Stomach smooth muscle (tissue), 2 donors: ENCODE data around the gene WRAP53.

Experiments
- H3K27ac ChIP-seq: one replicate; pipeline ENCODE4 v1.7.0; 2013; ENCODE audit warnings: mild to moderate bottlenecking, low read length, inconsistent platforms
- H3K27me3 ChIP-seq, 2 donors: one replicate each; pipeline ENCODE4 v1.7.0; 2013; ENCODE audit warnings: low read length in 2 of 2; ENCODE audit not compliant: insufficient read depth in 2 of 2, control insufficient read depth in 1 of 2
- H3K36me3 ChIP-seq, 2 donors: one replicate each; pipeline ENCODE4 v1.7.0; 2013; ENCODE audit warnings: low read length in 2 of 2; ENCODE audit not compliant: control insufficient read depth in 2 of 2, insufficient read depth in 2 of 2
- H3K4me1 ChIP-seq: one replicate; pipeline ENCODE4 v1.7.0; 2013; ENCODE audit warnings: low read length; ENCODE audit not compliant: control insufficient read depth, insufficient read depth
- H3K4me3 ChIP-seq, 2 donors: one replicate each; pipeline ENCODE4 v1.7.0; 2013; ENCODE audit warnings: low read length in 2 of 2
- H3K9ac ChIP-seq, 2 donors: one replicate each; pipeline ENCODE4 v1.7.0; 2013; ENCODE audit warnings: low read length in 2 of 2, mild to moderate bottlenecking in 1 of 2
- H3K9me3 ChIP-seq, 2 donors: one replicate each; pipeline ENCODE4 v1.7.0; 2013; ENCODE audit warnings: low read length in 2 of 2; ENCODE audit not compliant: control insufficient read depth in 2 of 2
- donor health status: healthy.
- donor health status: Pancreatic carcinoma.

Gene WRAP53

DNA sequence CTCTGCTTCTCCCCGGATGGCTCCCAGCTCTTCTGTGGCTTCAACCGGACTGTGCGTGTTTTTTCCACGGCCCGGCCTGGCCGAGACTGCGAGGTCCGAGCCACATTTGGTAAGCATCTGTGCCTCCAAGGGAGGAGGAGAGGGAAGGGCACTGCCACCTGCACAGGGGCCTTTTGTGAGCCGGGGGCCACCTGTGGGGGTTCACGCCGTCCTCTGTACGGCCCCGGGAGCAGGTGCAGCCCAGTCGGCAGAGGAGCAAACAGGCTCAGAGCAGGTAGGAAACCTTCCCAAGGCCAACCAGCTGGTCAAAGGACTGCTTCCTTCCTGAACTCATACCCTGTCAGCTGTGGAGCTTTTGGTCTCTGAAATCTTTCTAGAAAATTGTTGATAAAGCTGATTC is 13.4 kb downstream of the WRAP53 start:
- H3K36me3 ChIP-seq, result peaks cover 6 to 17% of the 10 kb centered on the region in 2 donors
- H3K9ac ChIP-seq, result no peak overlapping the region
- no peak overlapping the region for H3K4me3 ChIP-seq
- H3K27ac ChIP-seq, result no peak overlapping the region
- H3K9me3 ChIP-seq, result no peaks in the 10 kb centered on the region
- peaks cover 38 to 41% of the 10 kb centered on the region in 2 donors for H3K27me3 ChIP-seq
- peaks cover 16% of the 10 kb centered on the region for H3K4me1 ChIP-seq

DNA sequence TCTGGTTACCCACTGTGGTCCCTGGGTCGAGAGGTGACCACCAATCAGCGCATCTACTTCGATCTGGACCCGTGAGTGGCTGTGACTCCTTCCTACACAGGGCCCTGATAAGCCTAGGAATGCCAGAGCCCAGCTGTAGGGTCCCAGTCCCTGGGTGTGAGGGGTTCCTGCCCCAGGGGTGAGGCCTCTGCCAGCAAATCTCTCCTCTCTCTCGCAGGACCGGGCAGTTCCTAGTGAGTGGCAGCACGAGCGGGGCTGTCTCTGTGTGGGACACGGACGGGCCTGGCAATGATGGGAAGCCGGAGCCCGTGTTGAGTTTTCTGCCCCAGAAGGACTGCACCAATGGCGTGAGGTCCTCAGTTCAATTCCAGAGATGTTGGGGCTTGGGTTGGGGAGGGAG is 14.5 kb downstream of the WRAP53 start:
- Histone ChIP-seq H3K9ac (no peak overlapping the region), H3K4me3 (no peak overlapping the region), H3K27me3 (peaks cover 42 to 46% of the 10 kb centered on the region in 2 donors), H3K9me3 (no peaks in the 10 kb centered on the region), H3K27ac (no peak overlapping the region), H3K4me1 (peaks cover 16% of the 10 kb centered on the region), H3K36me3 (peaks cover 6 to 17% of the 10 kb centered on the region in 2 donors)

- Histone ChIP-seq H3K4me3 (no peak overlapping the region), H3K9ac (no peak overlapping the region), H3K9me3 (no peaks in the 10 kb centered on the region), H3K27me3 (peaks cover 42 to 49% of the 10 kb centered on the region in 2 donors), H3K36me3 (peaks cover 6 to 17% of the 10 kb centered on the region in 2 donors), H3K27ac (no peak overlapping the region), H3K4me1 (peaks cover 16% of the 10 kb centered on the region)
Measured at GRCh38 chr17:7703584-7704479, 15.6 kb downstream of the WRAP53 start.

GRCh38 chr17:7704601-7705268 is 16.5 kb downstream of the WRAP53 start, which contains the start of gene EFNB3:
Gene EFNB3, plus strand, starts transcription at chr17:7705202. Its CDS starts 397 bp downstream, at chr17:7705599.
- Histone ChIP-seq H3K36me3 (peaks cover 6 to 17% of the 10 kb centered on the region in 2 donors), H3K27me3 (peaks cover 44 to 53% of the 10 kb centered on the region in 2 donors), H3K4me3 (peak within 1 kb of the TSS in 1 of 2 donors; percentile 55), H3K27ac (no peak within 1 kb of the TSS), H3K4me1 (peaks cover 16% of the 10 kb centered on the region), H3K9me3 (no peaks in the 10 kb centered on the region), H3K9ac (no peak within 1 kb of the TSS)

GRCh38 chr17:7705269-7706255 is 17.3 kb downstream of the WRAP53 start:
- no peak overlapping the region for H3K9ac ChIP-seq
- H3K27me3 ChIP-seq, result peaks cover 52 to 61% of the 10 kb centered on the region in 2 donors
- no peak overlapping the region for H3K4me3 ChIP-seq
- no peak overlapping the region for H3K27ac ChIP-seq
- peaks cover 6 to 17% of the 10 kb centered on the region in 2 donors for H3K36me3 ChIP-seq
- H3K9me3 ChIP-seq, result no peaks in the 10 kb centered on the region
- H3K4me1 ChIP-seq, result peaks cover 16% of the 10 kb centered on the region

GRCh38 chr17:7706631-7707354 is 18.5 kb downstream of the WRAP53 start:
- Histone ChIP-seq H3K9me3 (no peaks in the 10 kb centered on the region), H3K27ac (no peak overlapping the region), H3K27me3 (peaks cover 64 to 70% of the 10 kb centered on the region in 2 donors), H3K4me1 (peaks cover 16% of the 10 kb centered on the region), H3K9ac (no peak overlapping the region), H3K4me3 (no peak overlapping the region), H3K36me3 (peaks cover under 1 to 11% of the 10 kb centered on the region in 2 donors)

GRCh38 chr17:7707446-7707845 is 19.2 kb downstream of the WRAP53 start:
- peaks cover 0 to 4% of the 10 kb centered on the region in 2 donors for H3K36me3 ChIP-seq
- H3K4me1 ChIP-seq, result peaks cover 17% of the 10 kb centered on the region
- no peak overlapping the region for H3K9ac ChIP-seq
- no peak overlapping the region for H3K27ac ChIP-seq
- H3K4me3 ChIP-seq, result no peak overlapping the region
- peaks cover 66 to 75% of the 10 kb centered on the region in 2 donors for H3K27me3 ChIP-seq
- no peaks in the 10 kb centered on the region for H3K9me3 ChIP-seq

DNA sequence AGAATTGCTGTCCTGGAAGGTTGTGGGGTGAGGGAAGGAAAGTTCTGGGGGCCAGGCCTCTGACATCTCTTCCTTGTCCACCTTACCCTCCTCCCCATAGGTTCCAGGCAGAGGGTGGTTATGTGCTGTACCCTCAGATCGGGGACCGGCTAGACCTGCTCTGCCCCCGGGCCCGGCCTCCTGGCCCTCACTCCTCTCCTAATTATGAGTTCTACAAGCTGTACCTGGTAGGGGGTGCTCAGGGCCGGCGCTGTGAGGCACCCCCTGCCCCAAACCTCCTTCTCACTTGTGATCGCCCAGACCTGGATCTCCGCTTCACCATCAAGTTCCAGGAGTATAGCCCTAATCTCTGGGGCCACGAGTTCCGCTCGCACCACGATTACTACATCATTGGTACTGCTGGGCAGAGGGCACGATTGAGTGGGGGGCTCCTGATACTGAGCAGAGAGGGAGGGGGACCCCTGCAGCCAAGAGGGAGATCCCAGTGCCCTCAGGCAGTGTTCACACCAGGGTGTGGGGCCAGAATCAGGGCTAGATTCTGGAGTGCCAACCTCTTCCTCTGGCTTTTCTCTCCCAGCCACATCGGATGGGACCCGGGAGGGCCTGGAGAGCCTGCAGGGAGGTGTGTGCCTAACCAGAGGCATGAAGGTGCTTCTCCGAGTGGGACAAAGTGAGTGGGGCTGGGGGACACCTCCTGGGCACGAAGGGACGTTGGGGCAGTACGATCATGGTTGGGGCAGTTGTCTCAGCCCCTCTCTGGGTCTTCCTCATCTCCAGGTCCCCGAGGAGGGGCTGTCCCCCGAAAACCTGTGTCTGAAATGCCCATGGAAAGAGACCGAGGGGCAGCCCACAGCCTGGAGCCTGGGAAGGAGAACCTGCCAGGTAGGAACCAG is 19.8 kb downstream of the WRAP53 start:
- no peak overlapping the region for H3K4me3 ChIP-seq
- no peak overlapping the region for H3K27ac ChIP-seq
- H3K9me3 ChIP-seq, result no peaks in the 10 kb centered on the region
- no peaks in the 10 kb centered on the region for H3K36me3 ChIP-seq
- peaks cover 63 to 70% of the 10 kb centered on the region in 2 donors for H3K27me3 ChIP-seq
- no peak overlapping the region for H3K9ac ChIP-seq
- peaks cover 18% of the 10 kb centered on the region for H3K4me1 ChIP-seq

GRCh38 chr17:7709031-7709430 is 20.8 kb downstream of the WRAP53 start:
- H3K27me3 ChIP-seq, result peaks cover 63 to 68% of the 10 kb centered on the region in 2 donors
- no peaks in the 10 kb centered on the region for H3K36me3 ChIP-seq
- no peak overlapping the region for H3K9ac ChIP-seq
- no peaks in the 10 kb centered on the region for H3K9me3 ChIP-seq
- H3K4me3 ChIP-seq, result no peak overlapping the region
- peaks cover 18% of the 10 kb centered on the region for H3K4me1 ChIP-seq
- H3K27ac ChIP-seq, result no peak overlapping the region
